Neuron (in vitro differentiated cells): ENCODE measurements around the gene DNLZ.

Experiments
- H2AFZ ChIP-seq: one replicate; pipeline ENCODE4 v1.6.1; 2013; ENCODE audit warnings: low read depth, mild to moderate bottlenecking, inconsistent platforms, low read length, moderate library complexity
- H3K27me3 ChIP-seq: one replicate; pipeline ENCODE4 v1.6.1; 2013; ENCODE audit warnings: low read length; ENCODE audit not compliant: insufficient read depth
- H3K36me3 ChIP-seq: one replicate; pipeline ENCODE4 v1.6.1; 2013; ENCODE audit warnings: low read length; ENCODE audit not compliant: insufficient read depth
- H3K4me1 ChIP-seq: one replicate; pipeline ENCODE4 v1.6.1; 2013; ENCODE audit warnings: low read length; ENCODE audit not compliant: insufficient read depth
- H3K4me3 ChIP-seq: 2 replicates; pipeline ENCODE4 v1.5.1; 2013; ENCODE audit warnings: mild to moderate bottlenecking, low read length, moderate library complexity
- H3K9me3 ChIP-seq: one replicate; pipeline ENCODE4 v1.6.1; 2013; ENCODE audit warnings: low read length

The DNLZ gene

GRCh38 chr9:136392538-136393449, 29.2 kb upstream of the DNLZ start:
- peaks cover 83% of the 10 kb centered on the region for H3K36me3 ChIP-seq

GRCh38 chr9:136391737-136392537, 28.4 kb upstream of the DNLZ start:
- no peak overlapping the region for H3K4me3 ChIP-seq
- H3K36me3 ChIP-seq: peaks cover 87% of the 10 kb centered on the region
- no peaks in the 10 kb centered on the region for H3K9me3 ChIP-seq
- H3K4me1 ChIP-seq: no peaks in the 10 kb centered on the region
- no peaks in the 10 kb centered on the region for H3K27me3 ChIP-seq
- no peak overlapping the region for H2AFZ ChIP-seq

More at GRCh38 chr9:136392538-136393449, 29.2 kb upstream of the DNLZ start:
- H3K4me3 ChIP-seq: no peak overlapping the region
- H2AFZ ChIP-seq: no peak overlapping the region
- no peaks in the 10 kb centered on the region for H3K27me3 ChIP-seq
- H3K4me1 ChIP-seq: no peaks in the 10 kb centered on the region
- H3K9me3 ChIP-seq: no peaks in the 10 kb centered on the region

- H3K9me3 ChIP-seq: no peaks in the 10 kb centered on the region
- H3K36me3 ChIP-seq: peaks cover 77% of the 10 kb centered on the region
- no peaks in the 10 kb centered on the region for H3K4me1 ChIP-seq
- no peak overlapping the region for H3K4me3 ChIP-seq
- H2AFZ ChIP-seq: no peak overlapping the region
- no peaks in the 10 kb centered on the region for H3K27me3 ChIP-seq
Measured at GRCh38 chr9:136389396-136389795, 25.9 kb upstream of the DNLZ start.

- Histone ChIP-seq H3K36me3 (peaks cover 75% of the 10 kb centered on the region), H2AFZ (no peak overlapping the region), H3K4me1 (no peaks in the 10 kb centered on the region), H3K9me3 (no peaks in the 10 kb centered on the region), H3K4me3 (no peak overlapping the region), H3K27me3 (no peaks in the 10 kb centered on the region)
Measured at GRCh38 chr9:136387217-136387616, 23.7 kb upstream of the DNLZ start.

- no peaks in the 10 kb centered on the region for H3K9me3 ChIP-seq
- no peaks in the 10 kb centered on the region for H3K4me1 ChIP-seq
- H3K27me3 ChIP-seq: no peaks in the 10 kb centered on the region
- H3K4me3 ChIP-seq: no peak overlapping the region
- H3K36me3 ChIP-seq: peaks cover 75% of the 10 kb centered on the region
- H2AFZ ChIP-seq: no peak overlapping the region
Measured at GRCh38 chr9:136386018-136386417, 22.5 kb upstream of the DNLZ start.

GRCh38 chr9:136385015-136385414, 21.5 kb upstream of the DNLZ start:
- Histone ChIP-seq H3K9me3 (no peaks in the 10 kb centered on the region), H3K4me1 (no peaks in the 10 kb centered on the region), H3K27me3 (no peaks in the 10 kb centered on the region), H2AFZ (no peak overlapping the region), H3K36me3 (peaks cover 84% of the 10 kb centered on the region), H3K4me3 (no peak overlapping the region)

- no peaks in the 10 kb centered on the region for H3K9me3 ChIP-seq
- no peaks in the 10 kb centered on the region for H3K4me1 ChIP-seq
- H3K36me3 ChIP-seq: peaks cover 80% of the 10 kb centered on the region
Measured at GRCh38 chr9:136383436-136383835, 19.9 kb upstream of the DNLZ start.

GRCh38 chr9:136381966-136382513, 18.5 kb upstream of the DNLZ start:
- no peak overlapping the region for H2AFZ ChIP-seq
- H3K36me3 ChIP-seq: peaks cover 72% of the 10 kb centered on the region
- no peaks in the 10 kb centered on the region for H3K4me1 ChIP-seq
- H3K4me3 ChIP-seq: no peak overlapping the region
- no peaks in the 10 kb centered on the region for H3K9me3 ChIP-seq
- no peaks in the 10 kb centered on the region for H3K27me3 ChIP-seq

More at GRCh38 chr9:136383436-136383835, 19.9 kb upstream of the DNLZ start:
- no peak overlapping the region for H3K4me3 ChIP-seq
- no peak overlapping the region for H2AFZ ChIP-seq
- H3K27me3 ChIP-seq: no peaks in the 10 kb centered on the region

- Histone ChIP-seq H3K4me3 (no peak overlapping the region), H3K9me3 (no peaks in the 10 kb centered on the region), H2AFZ (no peak overlapping the region), H3K36me3 (peaks cover 69% of the 10 kb centered on the region), H3K27me3 (no peaks in the 10 kb centered on the region), H3K4me1 (no peaks in the 10 kb centered on the region)
Measured at GRCh38 chr9:136381311-136381710, 17.8 kb upstream of the DNLZ start.

- Histone ChIP-seq H3K4me1 (no peaks in the 10 kb centered on the region), H3K4me3 (no peak overlapping the region), H3K27me3 (no peaks in the 10 kb centered on the region), H3K9me3 (no peaks in the 10 kb centered on the region), H2AFZ (no peak overlapping the region), H3K36me3 (peaks cover 62% of the 10 kb centered on the region)
Measured at GRCh38 chr9:136380381-136380780, 16.8 kb upstream of the DNLZ start.

GRCh38 chr9:136379891-136380290, 16.3 kb upstream of the DNLZ start:
- Histone ChIP-seq H3K9me3 (no peaks in the 10 kb centered on the region), H3K36me3 (peaks cover 59% of the 10 kb centered on the region), H2AFZ (no peak overlapping the region), H3K27me3 (no peaks in the 10 kb centered on the region), H3K4me3 (no peak overlapping the region), H3K4me1 (no peaks in the 10 kb centered on the region)

- Histone ChIP-seq H3K27me3 (no peaks in the 10 kb centered on the region), H3K36me3 (peaks cover 56% of the 10 kb centered on the region), H3K4me1 (no peaks in the 10 kb centered on the region), H3K9me3 (no peaks in the 10 kb centered on the region), H3K4me3 (no peak overlapping the region), H2AFZ (no peak overlapping the region)
Measured at GRCh38 chr9:136379401-136379800, 15.9 kb upstream of the DNLZ start.

- no peaks in the 10 kb centered on the region for H3K27me3 ChIP-seq
- no peaks in the 10 kb centered on the region for H3K9me3 ChIP-seq
- peaks cover 52% of the 10 kb centered on the region for H3K36me3 ChIP-seq
- no peak overlapping the region for H2AFZ ChIP-seq
- peaks cover under 1% of the 10 kb centered on the region for H3K4me1 ChIP-seq
- H3K4me3 ChIP-seq: no peak overlapping the region
Measured at GRCh38 chr9:136379003-136379287, 15.4 kb upstream of the DNLZ start.
